ENCODE data around the gene SMG6. TPM values are rescaled to one million over a fixed set of nuclear protein-coding genes. Genes with fewer than 3 reads are reported as not detected.

SMG6 gene
- total RNA-seq, 1 experiment from 2014 or later = 36.1 TPM

GRCh38 chr17:2101448-2102257 lies 201.9 kb downstream of the SMG6 start:
- DNase-seq (ENCODE audit: low spot score) = no peak
- no peak overlapping the region for H3K27ac ChIP-seq (ENCODE audit: low read depth, low read length, poor library complexity, severe bottlenecking)
- H3K36me3 ChIP-seq (ENCODE audit: insufficient read depth, low read length, poor library complexity, severe bottlenecking) = no peaks in the 10 kb centered on the region
- ChIA-PET CTCF (no interaction called here), POLR2A (ENCODE audit: low non-redundant PET) (no interaction called here)
- H3K4me3 ChIP-seq (ENCODE audit: low read depth, low read length, poor library complexity, severe bottlenecking) = no peak overlapping the region
- no TSS peak for BruUV-seq (replicated peaks)
- intact Hi-C loops (cut with micrococcal nuclease; ENCODE audit: unreplicated experiment) = no loop called here
- peaks cover 30% of the 10 kb centered on the region for H3K4me1 ChIP-seq (ENCODE audit: insufficient read depth, low read length, poor library complexity, severe bottlenecking)
- TF ChIP-seq CTCF (conservative IDR thresholded peaks at IDR 0.05; ENCODE audit: low read depth, low read length) (no peak), EZH2 (IDR thresholded peaks at IDR 0.05; ENCODE audit: borderline replicate concordance, low read depth, low read length, poor library complexity, severe bottlenecking) (no peak)
- no peaks in the 10 kb centered on the region for H3K9me3 ChIP-seq (ENCODE audit: low read depth, low read length, poor library complexity, severe bottlenecking)
- no peaks in the 10 kb centered on the region for H3K27me3 ChIP-seq (replicated peaks; ENCODE audit: insufficient read depth, low read depth, low read length, poor library complexity)

- TF ChIP-seq CTCF (conservative IDR thresholded peaks at IDR 0.05; ENCODE audit: low read depth, low read length) = no peak
- no peak for TF ChIP-seq EZH2 (IDR thresholded peaks at IDR 0.05; ENCODE audit: borderline replicate concordance, low read depth, low read length, poor library complexity, severe bottlenecking)
- DNase-seq (ENCODE audit: low spot score) = no peak
- Histone ChIP-seq H3K36me3 (ENCODE audit: insufficient read depth, low read length, poor library complexity, severe bottlenecking) (no peaks in the 10 kb centered on the region), H3K9me3 (ENCODE audit: low read depth, low read length, poor library complexity, severe bottlenecking) (no peaks in the 10 kb centered on the region), H3K27ac (ENCODE audit: low read depth, low read length, poor library complexity, severe bottlenecking) (no peak overlapping the region), H3K4me1 (ENCODE audit: insufficient read depth, low read length, poor library complexity, severe bottlenecking) (peaks cover 18% of the 10 kb centered on the region), H3K27me3 (replicated peaks; ENCODE audit: insufficient read depth, low read depth, low read length, poor library complexity) (no peaks in the 10 kb centered on the region), H3K4me3 (ENCODE audit: low read depth, low read length, poor library complexity, severe bottlenecking) (no peak overlapping the region)
- BruUV-seq (replicated peaks) = no TSS peak
- ChIA-PET CTCF (interaction anchor here (0.7 to 2.0 kb wide), 2 partner anchors 136 to 149 kb away, joined by 3 to 6 read pairs; no protein-coding TSS in a partner anchor), POLR2A (ENCODE audit: low non-redundant PET) (no interaction called here)
- intact Hi-C loops (cut with micrococcal nuclease; ENCODE audit: unreplicated experiment) = no loop called here
These were observed 208.1 kb downstream of the SMG6 start for GRCh38 chr17:2095536-2095910.

- H3K9me3 ChIP-seq (ENCODE audit: low read depth, low read length, poor library complexity, severe bottlenecking) = no peaks in the 10 kb centered on the region
- ChIA-PET CTCF (interaction anchor here (0.7 to 2.0 kb wide), 2 partner anchors 137 to 150 kb away, joined by 3 to 6 read pairs; no protein-coding TSS in a partner anchor), POLR2A (ENCODE audit: low non-redundant PET) (no interaction called here)
- H3K36me3 ChIP-seq (ENCODE audit: insufficient read depth, low read length, poor library complexity, severe bottlenecking) = no peaks in the 10 kb centered on the region
- H3K27ac ChIP-seq (ENCODE audit: low read depth, low read length, poor library complexity, severe bottlenecking) = no peak overlapping the region
- H3K4me3 ChIP-seq (ENCODE audit: low read depth, low read length, poor library complexity, severe bottlenecking) = no peak overlapping the region
- DNase-seq (ENCODE audit: low spot score) = peak; percentile 52
- H3K27me3 ChIP-seq (replicated peaks; ENCODE audit: insufficient read depth, low read depth, low read length, poor library complexity) = no peaks in the 10 kb centered on the region
- H3K4me1 ChIP-seq (ENCODE audit: insufficient read depth, low read length, poor library complexity, severe bottlenecking) = peaks cover 18% of the 10 kb centered on the region
- no TSS peak for BruUV-seq (replicated peaks)
- intact Hi-C loops (cut with micrococcal nuclease; ENCODE audit: unreplicated experiment) = no loop called here
- TF ChIP-seq CTCF (conservative IDR thresholded peaks at IDR 0.05; ENCODE audit: low read depth, low read length) (peak; percentile 63), EZH2 (IDR thresholded peaks at IDR 0.05; ENCODE audit: borderline replicate concordance, low read depth, low read length, poor library complexity, severe bottlenecking) (no peak)
These were observed 208.6 kb downstream of the SMG6 start for GRCh38 chr17:2094891-2095535.
